Measurements from ENCODE around the gene IRX5.

IRX5 gene

DNA sequence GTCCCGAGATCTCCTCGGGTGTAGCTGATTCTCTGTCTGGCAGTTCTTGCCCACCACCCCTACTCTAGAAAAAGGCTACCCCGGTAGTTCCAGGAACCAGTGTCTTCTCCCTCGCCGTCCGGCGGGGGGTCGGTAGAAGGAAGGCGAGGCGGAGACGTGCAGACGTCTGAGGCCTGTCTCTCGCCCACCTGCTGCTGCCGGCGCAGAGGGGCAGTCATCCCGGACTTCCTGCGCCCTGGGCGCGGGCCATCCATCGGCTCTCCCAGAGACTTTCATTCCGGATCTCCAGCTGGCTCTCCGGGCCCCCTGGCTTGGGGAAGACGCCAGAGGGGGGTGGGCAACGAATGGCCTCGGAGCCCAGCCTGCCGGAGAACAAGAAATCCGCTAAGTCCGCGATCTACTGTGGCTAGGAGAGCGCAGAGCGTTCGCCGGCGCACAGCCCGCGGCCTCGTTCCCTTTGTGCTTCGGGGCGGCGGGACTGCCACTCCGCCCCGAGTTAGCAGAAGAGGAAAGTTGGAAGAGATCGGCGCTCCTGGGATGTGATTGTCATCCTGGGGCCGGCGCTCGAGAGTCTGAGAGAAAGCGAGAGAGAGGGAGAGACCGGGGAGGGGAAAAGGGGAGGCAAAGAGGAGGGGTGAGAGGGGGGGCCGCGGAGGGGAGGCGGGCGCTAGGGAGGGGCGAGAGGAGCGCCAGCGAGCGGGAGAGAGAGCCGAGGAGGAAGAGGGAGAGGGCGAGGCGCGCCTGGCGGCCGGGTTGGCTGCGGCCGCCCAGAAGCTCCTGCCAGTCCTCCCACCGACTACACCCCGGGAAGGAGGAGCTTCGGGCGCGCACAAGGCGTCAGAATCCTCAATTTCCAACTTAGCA is at the start of gene IRX5:
IRX5 (plus strand) TSS at position 861 of the 864 bp plus-strand sequence. CDS start 334 bp downstream, outside the sequence.
- peak; percentile 3 for ATAC-seq
- peak; percentile 48 for DNase-seq

DNA sequence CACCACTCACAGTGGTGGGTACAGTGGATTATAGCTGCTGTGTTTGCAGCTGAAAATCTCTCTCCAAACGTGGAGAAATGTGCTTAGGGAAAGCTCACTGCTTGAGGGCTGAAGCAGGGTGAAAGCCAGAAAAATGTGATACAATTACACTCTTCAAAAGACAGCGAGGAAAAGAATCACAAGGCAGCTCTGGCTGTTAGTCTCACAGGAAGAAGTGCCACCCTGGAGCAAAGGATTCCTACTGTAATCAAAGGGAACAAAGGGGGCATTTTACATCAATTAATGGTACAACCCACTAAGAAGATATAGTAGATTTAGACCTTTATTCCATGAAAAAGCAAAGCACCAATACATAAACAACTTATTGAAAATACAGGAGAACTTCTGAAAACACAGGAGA is 48.1 kb upstream of the IRX5 start:
- ATAC-seq (no peak), DNase-seq (no peak)

DNA sequence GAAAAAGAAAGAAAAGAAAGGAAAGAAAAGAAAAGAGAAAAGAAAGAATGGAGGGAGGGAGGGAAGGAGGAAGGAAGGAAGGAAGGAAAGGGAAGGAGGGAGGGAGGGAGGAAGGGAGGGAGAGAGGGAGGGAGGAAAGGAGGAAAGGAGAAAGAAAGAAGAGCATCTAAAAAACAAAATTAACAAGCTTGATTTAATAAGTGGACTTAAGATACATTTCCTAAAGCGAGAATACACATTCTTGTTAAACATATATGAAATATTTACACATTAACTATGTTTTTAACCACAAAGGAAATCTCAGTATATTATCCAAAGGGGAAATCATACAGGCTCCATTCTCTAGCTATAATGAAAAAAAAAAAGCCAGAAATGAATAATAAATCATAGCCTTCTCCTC is 47.3 kb upstream of the IRX5 start:
- ATAC-seq: no peak
- no peak for DNase-seq

DNA sequence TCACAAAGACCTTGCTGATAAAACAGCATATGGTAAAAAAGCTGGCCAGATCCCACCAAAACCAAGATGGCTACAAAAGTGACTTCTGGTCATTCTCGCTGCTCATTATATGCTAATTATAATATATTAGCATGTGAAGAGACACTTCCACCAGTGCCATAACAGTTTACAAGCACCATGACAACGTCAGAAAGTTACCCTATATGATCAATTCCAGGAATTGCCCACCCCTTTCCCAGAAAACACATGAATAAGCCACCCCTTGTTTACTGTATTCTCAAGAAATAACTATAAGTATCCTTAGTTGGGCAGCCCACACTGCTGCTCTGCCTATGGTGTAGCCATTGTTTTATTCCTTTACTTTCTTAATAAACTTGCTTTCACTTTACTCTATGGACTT is 44.6 kb upstream of the IRX5 start:
- ATAC-seq: no peak
- DNase-seq: no peak

DNA sequence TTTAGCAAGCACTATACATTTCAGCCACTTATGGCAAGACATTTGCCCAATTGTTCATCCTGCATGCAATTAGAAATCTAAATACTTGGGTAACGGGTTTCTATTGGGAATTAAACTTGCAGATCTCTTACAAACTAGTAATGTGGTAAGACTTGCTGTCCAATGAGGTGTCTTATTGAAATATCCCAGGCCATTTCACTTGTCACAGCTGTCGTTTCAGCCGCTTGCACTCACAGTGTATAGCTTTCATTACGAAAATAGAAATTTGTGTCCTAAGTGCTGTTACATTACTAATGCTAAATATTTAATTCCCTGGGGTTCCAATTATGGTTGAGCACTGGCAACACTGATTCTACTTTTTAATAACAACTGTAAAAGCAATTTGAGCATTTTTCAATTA is 40.3 kb upstream of the IRX5 start:
- no peak for ATAC-seq
- DNase-seq: no peak

DNA sequence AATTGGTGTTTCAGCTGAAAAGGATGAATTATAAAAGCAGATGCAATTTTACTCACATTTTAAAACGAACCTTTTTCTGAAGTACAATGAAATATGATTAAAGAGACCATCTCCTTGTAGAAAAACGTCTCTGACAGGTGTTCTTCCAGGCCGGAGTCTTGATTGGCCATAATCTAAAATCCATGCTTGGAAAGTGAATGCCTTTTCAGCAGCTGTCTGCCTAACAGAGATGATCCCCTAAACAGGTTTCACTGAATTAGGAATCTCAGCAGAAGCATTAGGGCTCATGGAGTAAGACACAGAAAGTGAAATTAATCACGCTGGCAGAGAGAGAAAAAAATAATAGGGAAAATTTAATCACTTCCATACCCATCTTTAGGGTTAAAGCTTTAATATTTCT is 39.3 kb upstream of the IRX5 start:
- DNase-seq: no peak
- ATAC-seq: no peak

DNA sequence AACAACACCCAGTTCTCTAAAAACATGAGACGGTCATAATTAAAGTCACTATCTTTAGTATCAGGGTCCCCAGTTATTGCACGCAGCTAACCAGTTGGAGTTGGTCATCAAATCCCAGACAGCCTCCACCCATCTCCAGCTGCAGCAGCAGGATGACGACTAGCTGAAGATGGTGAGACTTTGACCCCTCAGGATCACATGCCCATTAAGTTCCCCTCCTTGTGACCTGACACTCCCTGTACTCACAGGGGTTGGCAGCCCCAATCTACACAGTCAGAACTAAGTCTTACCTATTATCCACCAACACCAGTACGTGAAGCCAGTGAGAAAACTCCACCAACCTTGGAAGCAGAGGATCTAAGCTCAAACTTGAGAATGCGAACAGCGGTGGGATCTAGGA is 37.7 kb upstream of the IRX5 start:
- ATAC-seq (no peak), DNase-seq (no peak)

DNA sequence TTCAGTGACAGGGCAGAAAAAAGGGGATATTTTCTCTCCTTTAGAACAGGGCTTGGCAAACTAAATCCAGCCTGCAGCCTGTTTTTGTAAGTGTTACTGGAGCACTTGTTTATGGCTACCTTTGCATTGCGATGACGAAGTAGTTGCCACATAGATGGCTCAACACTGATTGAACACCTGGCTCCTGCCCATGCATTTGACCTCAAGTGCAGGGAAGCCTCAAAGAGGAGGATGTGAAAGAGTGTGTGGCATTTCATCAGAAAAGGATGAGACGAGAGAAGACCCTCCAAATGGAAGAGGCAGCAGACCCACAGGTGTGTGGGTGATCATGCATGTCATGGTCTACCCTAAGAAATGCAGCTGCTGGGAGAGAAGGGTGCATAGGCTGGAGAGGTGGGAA is 32.7 kb upstream of the IRX5 start:
- DNase-seq: no peak
- ATAC-seq: no peak

DNA sequence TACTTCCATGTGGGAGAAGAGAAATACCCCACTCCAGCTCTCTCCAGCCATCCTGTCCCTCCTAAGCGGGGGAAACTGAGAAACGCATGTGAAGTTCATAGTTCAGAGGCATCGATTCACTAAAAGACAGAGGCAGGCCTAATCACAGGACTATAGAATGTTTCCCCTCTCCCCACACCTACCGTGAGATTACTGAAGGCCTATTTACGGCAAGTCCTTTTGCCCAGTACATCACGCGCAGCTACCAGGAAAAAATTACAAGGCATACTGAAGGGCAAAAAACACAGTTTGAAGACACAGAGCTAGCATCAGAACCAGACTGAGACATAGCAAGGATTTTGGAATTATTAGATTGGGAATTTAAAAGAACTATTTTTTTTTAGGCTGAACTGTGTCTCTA is 29.1 kb upstream of the IRX5 start:
- ATAC-seq: no peak
- DNase-seq: no peak

DNA sequence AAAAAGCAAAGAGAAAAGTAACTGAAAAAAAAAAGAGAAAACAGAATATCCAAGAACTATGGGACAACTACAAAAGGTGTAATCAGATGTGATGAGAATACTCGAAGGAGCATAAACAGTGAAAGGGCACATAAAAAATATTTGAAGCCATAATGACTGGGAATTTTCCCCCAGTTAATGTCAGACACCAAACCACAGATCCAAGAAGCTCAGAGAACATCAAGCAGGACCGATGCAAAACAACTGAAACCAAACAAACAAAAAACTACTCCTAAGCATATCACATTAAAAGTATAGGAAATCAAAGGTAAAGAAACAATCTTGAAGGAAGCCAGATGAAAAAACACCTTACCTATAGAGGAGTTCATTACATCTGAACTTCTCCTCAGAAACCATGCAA is 27.6 kb upstream of the IRX5 start:
- ATAC-seq (no peak), DNase-seq (no peak)

DNA sequence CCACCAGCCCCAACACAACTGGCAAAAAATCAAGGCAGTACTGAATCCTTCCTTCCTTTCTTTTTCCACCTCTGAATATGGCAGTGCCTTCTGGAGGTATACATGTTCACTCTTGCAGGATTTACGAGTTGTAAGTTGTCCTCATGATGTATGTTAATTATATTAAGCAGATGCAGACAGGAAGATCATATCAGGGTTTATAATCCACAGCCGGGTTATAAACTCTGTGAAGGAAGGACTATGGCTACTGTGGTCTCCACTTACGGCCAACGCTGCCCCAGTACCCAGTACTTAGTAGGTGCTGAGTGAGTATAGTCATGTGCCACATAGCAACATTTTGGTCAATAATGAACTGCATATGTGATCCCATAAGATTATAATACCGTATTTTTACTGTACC is 19.6 kb upstream of the IRX5 start:
- ATAC-seq: no peak

DNA sequence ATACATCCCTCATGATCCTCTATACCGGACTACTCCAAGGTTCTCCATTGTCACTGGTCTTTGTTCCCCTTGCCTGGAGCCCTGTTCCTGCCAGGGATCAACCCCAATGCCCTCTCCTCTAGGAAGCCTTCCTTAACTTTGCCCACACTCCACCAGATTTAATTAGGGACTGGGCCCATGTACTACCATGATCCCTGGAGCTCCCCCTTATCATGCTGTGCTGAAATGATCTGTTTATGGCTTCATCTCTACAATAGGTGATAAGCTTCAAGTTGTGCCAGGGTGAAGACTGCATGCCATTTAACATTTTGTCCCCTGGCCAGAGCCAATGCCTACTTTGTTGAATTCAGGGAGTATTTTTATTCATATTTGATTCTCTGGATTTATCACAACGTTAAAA is 17.9 kb upstream of the IRX5 start:
- ATAC-seq: no peak
- no peak for DNase-seq

More for the DNA sequence above, 19.6 kb upstream of the IRX5 start:
- no peak for DNase-seq

DNA sequence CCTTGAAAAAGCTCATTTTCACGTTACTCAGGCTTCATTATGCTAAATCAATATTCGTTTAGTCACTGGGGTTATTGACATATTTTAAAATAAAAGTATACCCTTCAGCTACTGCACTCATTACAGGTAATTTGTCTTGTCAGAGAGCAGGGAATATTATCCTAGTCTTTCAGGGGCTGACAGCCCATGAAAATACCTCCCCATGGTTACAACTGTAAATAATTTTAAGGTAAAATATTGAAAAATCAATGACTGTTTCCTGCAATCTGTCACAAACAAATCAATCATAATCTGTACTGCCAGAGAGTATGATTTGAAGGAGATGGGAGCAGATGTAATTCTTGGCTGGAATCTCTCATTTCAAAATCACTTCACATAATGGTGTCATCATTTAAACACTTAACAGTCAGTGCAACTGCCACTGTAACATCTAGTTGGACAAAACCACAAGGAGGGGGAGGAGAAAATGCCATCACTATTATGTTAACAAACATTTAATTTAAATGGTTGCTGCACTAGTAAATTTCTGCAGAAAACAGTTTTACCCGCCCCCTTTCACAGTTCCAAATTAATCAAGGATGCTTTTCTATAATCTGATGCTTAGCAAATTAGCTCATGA is 9.3 kb upstream of the IRX5 start:
- ATAC-seq (no peak), DNase-seq (no peak)

DNA sequence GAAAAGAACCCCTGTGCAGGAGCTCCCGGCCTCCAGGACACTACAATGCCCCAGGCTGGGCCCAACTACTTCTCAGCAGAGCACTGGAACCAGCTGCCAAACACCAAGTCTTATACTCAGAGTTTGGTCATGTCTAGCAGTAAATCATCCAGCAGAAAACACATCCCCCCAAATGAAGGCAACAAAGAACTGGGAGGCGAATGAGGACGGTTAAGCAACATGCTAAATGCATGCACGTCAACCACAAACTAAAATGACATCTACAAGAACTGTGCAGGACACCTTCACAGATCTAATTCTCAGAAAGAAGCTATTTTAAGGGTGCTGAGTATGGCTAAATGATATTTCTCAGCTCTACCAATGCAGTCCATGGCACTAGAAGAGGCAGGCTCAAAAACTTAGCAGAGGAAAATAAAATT is 7.6 kb upstream of the IRX5 start:
- ATAC-seq: no peak
- DNase-seq: no peak

DNA sequence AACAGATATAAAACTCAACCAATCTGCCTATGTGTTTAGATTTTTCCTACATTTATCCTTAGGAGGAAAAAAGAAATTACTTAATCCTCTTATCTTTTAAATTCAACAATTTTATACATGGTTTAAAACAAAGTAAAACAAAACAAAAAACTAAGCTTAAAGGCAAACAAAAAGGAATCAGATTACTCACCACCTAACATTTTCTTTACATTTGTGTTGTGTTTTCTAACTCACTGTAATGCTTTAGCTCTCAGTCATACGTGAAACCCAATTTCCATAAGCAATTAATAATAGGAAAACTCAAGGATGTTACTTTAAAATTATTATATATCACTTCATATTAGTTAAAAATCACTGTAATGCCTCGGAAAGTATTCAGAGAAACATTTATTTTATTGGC is 6.7 kb upstream of the IRX5 start:
- no peak for DNase-seq
- ATAC-seq: no peak

DNA sequence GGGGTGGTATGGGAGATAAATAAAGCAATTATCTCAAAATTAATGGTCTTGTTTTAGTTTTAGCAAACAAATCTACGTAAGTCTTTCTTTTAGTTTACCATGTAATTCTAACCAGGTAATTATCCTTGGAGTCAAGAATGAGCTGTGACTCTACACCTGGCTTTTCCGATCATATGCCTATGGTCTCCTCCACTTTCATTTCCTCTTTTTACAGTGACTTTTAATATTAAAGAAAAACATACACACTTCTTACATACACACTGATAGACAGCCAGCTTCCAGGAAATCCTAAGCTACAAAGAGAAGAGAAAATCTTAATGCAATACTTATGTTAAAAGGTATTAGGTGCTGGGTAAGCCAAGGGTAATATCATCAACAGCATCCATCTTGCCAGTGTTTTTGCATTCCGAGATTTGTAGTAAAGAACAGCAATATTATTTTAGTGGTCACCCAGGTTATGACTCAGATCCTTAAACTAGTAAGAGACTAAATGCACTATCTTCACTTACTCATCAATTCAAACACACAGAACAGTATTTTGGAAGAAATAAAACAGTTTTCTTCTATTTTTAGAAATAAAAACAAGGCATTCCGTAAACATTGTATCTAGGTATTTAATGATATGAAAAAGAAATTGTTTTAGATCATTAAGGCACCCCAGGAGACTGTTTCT is 4.4 kb upstream of the IRX5 start:
- no peak for DNase-seq
- no peak for ATAC-seq

DNA sequence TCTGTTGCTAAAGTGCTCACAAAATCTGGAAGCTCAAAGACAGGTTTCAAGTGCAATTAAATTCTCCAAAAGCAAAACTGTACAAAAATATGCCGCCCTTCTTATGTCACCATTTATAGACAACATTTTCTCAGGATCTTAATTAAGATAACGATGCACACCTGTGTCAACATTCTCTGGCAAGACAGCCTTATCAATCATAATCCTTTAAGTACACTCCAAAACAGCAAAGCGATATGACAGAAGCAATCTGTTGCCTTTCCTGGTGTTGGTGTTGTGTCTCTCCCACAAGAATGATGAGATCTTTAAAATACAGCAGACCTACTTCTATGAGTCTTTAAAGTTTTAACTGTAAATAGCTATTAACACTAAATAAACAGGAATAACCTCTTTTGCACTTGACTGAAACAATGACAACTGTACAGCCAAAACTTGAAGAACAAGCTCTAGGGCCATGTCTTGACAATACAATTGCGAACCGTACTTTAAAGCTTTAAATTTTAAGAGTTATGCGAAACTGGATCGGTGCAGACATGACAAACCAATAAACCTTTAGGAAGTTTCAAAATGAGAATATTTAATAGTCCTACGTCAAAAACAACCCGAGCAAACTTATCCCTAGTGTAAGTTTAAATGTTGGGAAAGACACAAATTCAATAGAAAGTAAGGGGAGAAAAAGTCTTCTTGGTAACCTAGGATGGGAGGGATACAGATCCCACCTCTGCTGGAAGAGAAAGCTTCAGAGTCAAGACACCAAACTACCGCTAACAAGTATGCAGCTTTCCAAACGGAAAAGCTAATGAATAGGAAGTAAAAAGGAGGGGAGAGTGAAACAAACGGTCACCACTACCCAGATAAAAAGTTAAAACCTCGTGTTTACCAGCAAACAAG is 3.3 kb upstream of the IRX5 start:
- ATAC-seq (no peak), DNase-seq (no peak)

DNA sequence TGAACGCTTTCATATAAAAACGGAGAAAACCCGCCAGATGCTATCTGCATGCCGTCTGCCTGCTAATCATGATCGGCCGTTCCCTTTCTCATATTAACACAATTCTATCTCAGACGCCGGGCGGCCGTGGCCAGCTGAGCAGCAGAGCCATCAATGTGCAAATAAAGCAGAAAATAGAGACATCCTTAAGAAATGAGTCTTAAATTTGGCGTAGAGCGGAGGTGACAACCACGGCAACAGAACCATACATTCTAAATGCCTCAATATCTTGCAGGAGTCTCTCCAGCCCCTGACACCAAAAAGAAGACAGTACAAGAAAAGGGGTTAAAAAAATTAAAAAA is 2.7 kb upstream of the IRX5 start:
- ATAC-seq: no peak

DNA sequence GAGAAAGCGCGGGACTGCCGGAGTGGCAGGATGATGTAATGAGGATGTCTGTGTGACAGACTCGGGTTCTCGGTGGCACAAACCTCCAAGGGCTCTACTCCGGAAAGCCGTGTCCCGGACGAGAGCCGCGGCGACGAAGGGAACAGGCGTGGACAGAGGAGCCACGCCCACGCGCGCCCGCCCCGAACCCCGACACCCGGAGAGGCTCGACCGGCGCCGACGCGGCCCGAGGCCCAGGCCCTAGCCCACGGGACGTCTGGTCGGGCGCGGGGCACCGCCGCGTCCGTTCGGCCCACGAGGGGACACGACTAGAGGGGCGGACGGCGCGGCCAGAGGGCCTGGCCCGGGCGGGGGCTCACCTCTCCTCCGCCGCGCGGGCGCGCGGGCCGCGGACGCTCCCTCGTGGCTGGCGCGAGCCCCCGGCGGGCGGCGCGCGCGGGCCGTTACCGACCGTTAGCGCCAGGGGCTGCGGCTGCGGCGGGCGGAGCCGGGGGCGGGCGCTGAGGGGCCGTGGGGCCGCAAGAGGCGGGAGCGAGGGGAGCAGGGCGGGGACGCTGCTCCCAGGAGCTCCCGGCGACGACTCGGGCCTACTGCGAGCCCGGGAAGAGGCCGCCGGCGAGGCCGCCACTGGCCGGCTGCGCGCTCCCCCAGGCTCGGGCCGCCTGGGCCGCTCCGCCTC is 2.1 kb upstream of the IRX5 start:
- DNase-seq: peak; percentile 54
- ATAC-seq: peak; percentile 26

More for the DNA sequence above, 2.7 kb upstream of the IRX5 start:
- no peak for DNase-seq

DNA sequence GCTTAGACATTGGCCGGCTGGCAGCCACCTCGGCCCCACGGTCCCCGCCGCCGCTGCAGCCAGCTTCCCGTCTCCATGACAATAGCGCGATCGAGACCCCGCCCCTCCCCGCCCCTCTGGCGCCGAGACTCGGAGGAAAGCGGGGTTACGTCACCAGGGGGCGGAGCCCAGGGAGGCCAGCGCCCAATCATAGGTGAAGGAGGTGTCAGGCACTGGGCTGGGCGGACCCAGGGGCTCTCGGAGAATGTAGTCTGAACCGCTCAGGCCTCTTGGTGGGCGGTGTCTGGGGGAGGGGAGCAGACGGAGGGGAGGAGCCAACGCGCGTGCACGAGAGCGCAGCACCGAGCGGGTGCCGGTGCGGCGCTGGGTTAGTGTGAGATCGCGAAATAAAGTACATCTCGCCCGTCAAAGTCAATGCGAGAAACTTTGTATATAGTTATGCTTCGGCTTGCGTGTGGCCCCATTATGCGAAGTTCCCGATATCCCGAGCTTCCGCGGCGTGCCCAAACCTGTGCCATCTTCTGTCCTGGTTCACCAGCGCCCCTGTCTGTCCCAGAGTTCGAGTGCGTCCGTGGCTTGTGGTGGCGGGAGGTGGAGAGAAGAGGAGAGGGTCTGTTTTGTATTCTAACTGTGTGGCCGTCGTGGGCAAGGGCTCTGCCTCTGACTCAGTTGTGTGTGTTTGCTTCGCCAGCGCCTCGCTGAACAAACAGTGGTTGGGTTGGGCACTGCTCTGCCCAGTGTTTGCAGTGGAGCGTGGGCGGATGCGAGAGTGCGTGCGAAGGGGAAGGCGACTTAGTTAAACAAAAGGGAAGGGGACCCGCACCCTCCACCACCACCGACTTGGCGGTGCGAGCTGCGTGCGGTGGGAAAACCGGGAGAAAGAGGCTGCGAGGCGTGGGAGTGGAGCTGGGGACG is 1.3 kb upstream of the IRX5 start:
- ATAC-seq (peak; percentile 95), DNase-seq (peak; percentile 97)

DNA sequence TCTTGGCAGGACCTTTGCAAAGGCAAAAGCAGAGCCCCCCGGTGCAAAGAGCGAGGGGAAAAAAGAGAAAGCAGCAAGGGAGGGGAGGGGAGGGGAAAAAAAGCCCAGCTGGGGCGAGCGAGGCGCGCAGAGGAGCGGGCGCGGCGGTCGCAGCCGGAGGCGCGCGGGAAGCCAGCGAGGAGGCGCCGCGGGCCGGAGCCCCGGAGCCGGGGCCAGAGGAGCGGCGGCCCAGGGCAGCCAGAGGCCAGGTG is 129 bp downstream of the IRX5 start:
- ATAC-seq (no peak), DNase-seq (no peak)
